Nephron (organoid): ENCODE results near the gene CNTN4.

Source experiments
- H3K27ac Mint-ChIP-seq, 3 experiments: 2 replicates each; pipeline ENCODE4 v1.8.0; 2020; ENCODE audit warnings: mixed read lengths in 3 of 3, mild to moderate bottlenecking in 2 of 3, moderate library complexity in 1 of 3
- H3K27me3 Mint-ChIP-seq: 2 replicates; pipeline ENCODE4 v1.8.0; 2021; ENCODE audit warnings: low read depth, mild to moderate bottlenecking, moderate library complexity, mixed read lengths
- H3K36me3 Mint-ChIP-seq: 2 replicates; pipeline ENCODE4 v1.8.0; 2020; ENCODE audit warnings: low read depth, mixed read lengths
- H3K4me1 Mint-ChIP-seq: 2 replicates; pipeline ENCODE4 v1.8.0; 2020; ENCODE audit warnings: mixed read lengths
- H3K4me3 Mint-ChIP-seq, 3 experiments: 2 replicates each; pipeline ENCODE4 v1.8.0; 2020; ENCODE audit warnings: mild to moderate bottlenecking in 3 of 3, mixed read lengths in 3 of 3, moderate library complexity in 2 of 3
- H3K9me3 Mint-ChIP-seq: 2 replicates; pipeline ENCODE4 v1.8.0; 2020; ENCODE audit warnings: mixed read lengths
- CTCF ChIP-seq, 3 experiments: fragments of 200-600 bp; sonication (generic); IDR thresholded peaks; one replicate each; pipeline ENCODE4 v1.5.0; 2021; ENCODE audit warnings: antibody characterized with exemption in 3 of 3; ENCODE audit not compliant: unreplicated experiment in 3 of 3

Gene CNTN4

GRCh38 chr3:2837910-2838309 is 739.2 kb downstream of the CNTN4 start:
- TF ChIP-seq CTCF (IDR thresholded peaks at IDR 0.05; ENCODE audit: unreplicated experiment in 3 of 3), result no peak
- Mint-ChIP-seq H3K27me3 (peaks cover 4% of the 10 kb centered on the region), H3K9me3 (no peaks in the 10 kb centered on the region), H3K27ac (peak overlapping the region; percentile 53 to 82 (median 75)), H3K4me1 (peaks cover 18% of the 10 kb centered on the region), H3K36me3 (no peaks in the 10 kb centered on the region), H3K4me3 (peak overlapping the region in 1 of 3 experiments; percentile 2)

GRCh38 chr3:2838546-2839157 is 740.0 kb downstream of the CNTN4 start:
- H3K9me3 Mint-ChIP-seq, result no peaks in the 10 kb centered on the region
- no peak overlapping the region for H3K4me3 Mint-ChIP-seq
- H3K36me3 Mint-ChIP-seq, result no peaks in the 10 kb centered on the region
- H3K27ac Mint-ChIP-seq, result peak overlapping the region in 2 of 3 experiments; percentile 64 to 82
- no peak for TF ChIP-seq CTCF (IDR thresholded peaks at IDR 0.05; ENCODE audit: unreplicated experiment in 3 of 3)
- peaks cover 18% of the 10 kb centered on the region for H3K4me1 Mint-ChIP-seq
- peaks cover 4% of the 10 kb centered on the region for H3K27me3 Mint-ChIP-seq

DNA sequence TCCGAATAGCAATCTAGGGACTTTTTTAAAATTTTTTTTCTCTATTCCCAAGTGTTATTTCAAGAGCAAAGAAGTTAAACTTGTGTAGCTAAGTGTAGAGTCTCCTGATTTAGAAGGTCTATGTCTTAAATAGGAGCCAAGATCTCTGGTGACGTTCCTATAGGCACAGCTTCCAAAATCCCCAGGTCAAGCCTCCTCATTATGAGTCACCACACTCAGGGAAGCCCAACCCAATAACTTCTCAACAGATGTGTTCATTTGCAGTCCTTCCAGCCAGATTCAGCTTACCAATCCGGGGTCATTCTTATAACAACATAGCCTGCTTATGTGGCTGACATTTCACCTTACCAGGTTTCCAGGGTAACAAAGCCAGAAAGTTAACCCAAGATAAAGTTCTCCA is 741.2 kb downstream of the CNTN4 start:
- Mint-ChIP-seq H3K27me3 (peaks cover 4% of the 10 kb centered on the region), H3K27ac (peak overlapping the region in 1 of 3 experiments; percentile 48), H3K4me1 (peaks cover 18% of the 10 kb centered on the region), H3K4me3 (no peak overlapping the region), H3K9me3 (no peaks in the 10 kb centered on the region), H3K36me3 (no peaks in the 10 kb centered on the region)
- TF ChIP-seq CTCF (IDR thresholded peaks at IDR 0.05; ENCODE audit: unreplicated experiment in 3 of 3), result no peak

- H3K4me3 Mint-ChIP-seq, result no peak overlapping the region
- no peaks in the 10 kb centered on the region for H3K36me3 Mint-ChIP-seq
- no peaks in the 10 kb centered on the region for H3K9me3 Mint-ChIP-seq
- H3K27ac Mint-ChIP-seq, result no peak overlapping the region
- H3K4me1 Mint-ChIP-seq, result peaks cover 5% of the 10 kb centered on the region
- no peaks in the 10 kb centered on the region for H3K27me3 Mint-ChIP-seq
- TF ChIP-seq CTCF (IDR thresholded peaks at IDR 0.05; ENCODE audit: unreplicated experiment in 3 of 3), result no peak
These were observed 748.6 kb downstream of the CNTN4 start for GRCh38 chr3:2847062-2847841.

DNA sequence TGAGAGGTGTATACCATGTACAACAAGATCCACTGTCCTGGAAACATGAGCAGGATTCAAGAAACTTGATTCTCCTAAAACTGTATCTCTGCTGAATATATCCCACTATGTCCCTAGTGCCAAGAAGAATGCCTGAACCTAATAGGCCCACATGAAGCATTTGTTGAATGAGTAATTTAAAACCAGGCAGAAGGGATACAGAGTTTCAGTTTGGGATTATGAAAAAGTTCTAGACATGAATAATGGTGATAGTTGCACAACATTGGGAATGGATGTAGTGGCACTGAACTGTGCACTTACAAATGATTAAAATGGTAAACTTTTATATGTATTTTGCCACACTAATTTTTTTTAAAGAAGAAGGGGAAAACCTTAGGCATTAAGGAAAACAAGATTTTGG is 750.4 kb downstream of the CNTN4 start:
- no peak overlapping the region for H3K27ac Mint-ChIP-seq
- no peaks in the 10 kb centered on the region for H3K36me3 Mint-ChIP-seq
- H3K4me3 Mint-ChIP-seq, result no peak overlapping the region
- H3K27me3 Mint-ChIP-seq, result no peaks in the 10 kb centered on the region
- TF ChIP-seq CTCF (IDR thresholded peaks at IDR 0.05; ENCODE audit: unreplicated experiment in 3 of 3), result no peak
- H3K4me1 Mint-ChIP-seq, result peaks cover 5% of the 10 kb centered on the region
- H3K9me3 Mint-ChIP-seq, result no peaks in the 10 kb centered on the region
